HG03575 (cell line): ENCODE data around the gene ZNF407.

Experiments
- ATAC-seq: cut with Tn5 transposase; IDR thresholded peaks from one replicate; pipeline ENCODE4 v1.9.1; 2021; ENCODE audit not compliant: unreplicated experiment, insufficient number of reproducible peaks, low FRiP score; ENCODE audit errors: extremely low read depth

ZNF407 gene

GRCh38 chr18:74748809-74749208 lies 151.1 kb downstream of the ZNF407 start:
- ATAC-seq, result no peak

GRCh38 chr18:74758995-74759394 lies 161.3 kb downstream of the ZNF407 start:
- ATAC-seq, result no peak

DNA sequence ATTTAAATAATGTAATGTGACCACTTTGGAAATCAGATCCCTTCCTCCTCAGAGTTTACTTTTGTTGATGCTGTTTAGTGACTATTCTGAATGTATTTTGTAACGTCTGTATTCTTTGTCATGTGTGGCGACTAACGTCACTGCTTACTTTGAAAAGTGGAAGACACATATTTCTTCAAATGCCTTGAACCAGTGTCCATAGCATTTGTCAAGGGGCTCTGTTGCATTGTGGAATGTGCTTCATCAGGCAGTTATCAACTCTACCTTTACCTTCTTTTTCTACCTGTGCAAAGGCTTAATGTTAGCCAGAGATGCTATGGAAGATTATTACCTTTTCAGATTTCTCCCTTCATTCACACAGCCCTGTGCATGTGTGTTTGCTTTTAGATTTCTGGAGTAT lies 162.4 kb downstream of the ZNF407 start:
- ATAC-seq, result no peak

DNA sequence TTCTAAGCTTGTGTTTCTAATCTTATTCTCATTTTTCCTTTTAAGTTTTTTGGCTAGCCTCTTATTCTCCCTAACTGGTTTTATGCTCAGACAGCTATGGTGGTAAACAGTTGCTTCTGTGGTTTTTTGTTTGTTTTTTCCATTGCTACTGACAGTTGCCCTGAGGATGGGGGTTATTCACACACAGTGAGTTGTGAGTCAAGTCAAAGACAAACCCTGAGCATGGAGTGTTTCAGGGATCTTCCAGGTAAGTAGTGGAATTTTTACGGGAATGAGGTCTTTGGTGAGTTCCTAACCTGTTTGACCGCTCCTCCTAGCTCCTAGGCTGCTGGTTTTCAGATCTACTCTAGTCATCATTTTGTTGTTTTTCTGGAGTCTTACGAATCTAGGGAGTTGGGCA lies 162.8 kb downstream of the ZNF407 start:
- no peak for ATAC-seq

DNA sequence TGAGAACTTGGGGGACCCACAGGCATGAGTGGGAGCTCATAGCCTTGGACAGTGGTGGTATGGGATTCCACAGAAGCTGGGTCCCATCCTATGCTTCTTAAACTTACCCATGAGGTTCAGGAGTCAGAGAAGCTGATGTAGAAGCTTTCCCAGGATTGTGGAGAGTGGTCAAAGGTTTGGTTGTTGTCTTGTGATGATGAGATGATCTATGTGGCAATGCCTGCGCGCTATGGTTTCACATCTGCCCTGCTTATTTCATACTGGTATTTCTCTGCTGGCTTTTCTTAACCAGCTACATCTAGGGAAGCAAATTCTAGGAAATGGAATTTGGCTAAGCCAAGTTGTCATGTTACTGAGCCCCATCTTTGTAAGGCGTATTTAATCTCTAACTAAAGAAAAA lies 168.6 kb downstream of the ZNF407 start:
- ATAC-seq, result no peak

- no peak for ATAC-seq
These were observed 170.4 kb downstream of the ZNF407 start for GRCh38 chr18:74768096-74768495.

- ATAC-seq, result peak; percentile 57
These were observed 175.5 kb downstream of the ZNF407 start for GRCh38 chr18:74773171-74773624.

DNA sequence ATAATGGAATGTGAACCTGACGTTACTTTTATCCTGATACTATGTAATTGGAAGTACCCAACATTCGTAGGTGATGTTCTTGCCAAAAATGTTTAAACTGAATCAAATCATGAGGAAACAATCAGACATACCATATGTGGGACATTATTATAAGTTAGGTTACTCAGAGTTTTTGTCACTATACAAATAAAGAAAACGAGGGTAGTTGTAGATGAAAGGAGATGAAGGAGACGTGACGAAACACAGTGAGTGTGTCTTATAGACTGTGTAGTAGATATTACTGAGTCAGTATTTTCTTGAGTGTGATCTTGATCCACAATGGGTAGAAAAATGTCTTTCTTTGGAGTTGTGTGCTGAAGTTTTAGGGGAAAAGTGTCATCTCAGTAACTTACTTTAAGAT lies 176.8 kb downstream of the ZNF407 start:
- ATAC-seq, result no peak

DNA sequence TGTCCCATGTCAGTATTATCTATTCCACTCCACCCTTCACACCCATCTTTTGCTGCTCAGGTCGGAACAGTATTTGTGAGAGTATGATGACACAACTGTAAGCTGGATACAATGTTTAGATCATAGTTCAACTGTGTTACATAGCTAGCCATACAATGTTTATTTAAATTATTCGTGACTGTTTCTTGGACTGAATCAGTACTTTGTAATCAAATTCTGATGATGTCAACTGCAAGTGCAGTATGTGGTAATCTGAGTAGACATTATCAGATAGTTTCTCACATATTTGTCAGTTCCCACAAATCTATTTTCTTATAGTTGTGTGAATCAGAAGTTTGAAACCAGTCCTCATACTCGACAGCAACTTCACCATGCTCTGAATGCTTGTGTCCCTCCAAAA lies 177.6 kb downstream of the ZNF407 start:
- ATAC-seq, result no peak

- ATAC-seq, result no peak
These were observed 180.6 kb downstream of the ZNF407 start for GRCh38 chr18:74778191-74778847.

DNA sequence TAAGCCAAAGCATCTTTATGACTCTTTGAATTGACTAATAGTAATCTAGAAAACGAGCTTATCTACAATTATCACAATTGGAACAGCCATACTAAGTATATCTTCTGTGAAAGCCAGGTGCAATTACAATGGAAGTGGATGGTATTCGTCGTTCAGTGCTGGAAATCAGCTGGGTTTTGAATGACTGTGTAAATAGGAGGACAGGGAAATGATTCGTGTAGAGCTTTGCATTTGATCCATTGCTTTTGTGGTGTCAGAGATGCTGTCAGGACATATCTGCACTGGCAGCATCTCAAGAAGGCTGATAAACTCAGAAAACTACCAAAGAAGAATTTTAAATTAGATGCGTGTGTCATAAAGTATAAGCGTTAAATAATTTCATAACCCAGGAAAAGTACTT lies 187.1 kb downstream of the ZNF407 start:
- no peak for ATAC-seq

GRCh38 chr18:74785632-74786031 lies 188.0 kb downstream of the ZNF407 start:
- ATAC-seq, result no peak

- no peak for ATAC-seq
These were observed 191.0 kb downstream of the ZNF407 start for GRCh38 chr18:74788657-74789056.

DNA sequence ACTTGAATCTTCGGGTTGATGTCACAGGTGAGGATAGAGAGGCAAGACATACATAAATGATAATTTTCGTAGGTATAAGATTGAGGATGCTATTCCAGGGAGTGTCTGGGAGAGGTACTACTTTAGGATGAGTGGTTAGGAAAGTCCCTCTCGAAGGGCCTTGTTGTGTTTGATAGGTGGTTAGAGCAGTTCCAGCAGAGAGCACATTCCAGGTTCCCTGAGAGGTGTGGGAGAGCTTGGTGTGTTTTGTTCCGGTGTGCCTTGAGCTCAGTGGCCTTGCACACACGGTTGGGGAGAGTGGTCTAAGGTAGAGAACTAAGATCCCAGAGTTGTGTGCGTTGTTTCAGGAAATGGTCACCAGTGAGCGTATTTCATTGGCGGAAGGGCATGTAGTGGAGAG lies 191.4 kb downstream of the ZNF407 start:
- no peak for ATAC-seq

DNA sequence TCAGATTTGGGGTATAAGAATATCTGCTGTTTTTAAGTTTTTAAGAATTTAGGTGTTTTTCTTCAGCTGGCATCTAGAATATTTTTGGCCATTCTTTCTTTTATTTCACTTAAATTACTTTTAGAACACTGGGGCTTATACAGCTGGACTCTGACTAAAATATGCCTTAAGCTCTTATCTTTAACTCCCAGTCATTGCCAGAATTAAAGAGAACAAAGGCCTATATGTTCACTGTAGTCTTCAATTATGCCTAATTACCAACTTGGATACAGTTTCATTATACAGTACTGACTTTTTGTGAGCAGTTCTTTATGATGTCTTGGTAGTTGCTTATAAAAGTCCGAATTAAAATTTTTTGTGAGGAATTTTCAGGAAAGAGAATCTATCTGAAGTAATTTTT lies 192.8 kb downstream of the ZNF407 start:
- ATAC-seq, result no peak

- no peak for ATAC-seq
These were observed 194.0 kb downstream of the ZNF407 start for GRCh38 chr18:74791501-74792194.

DNA sequence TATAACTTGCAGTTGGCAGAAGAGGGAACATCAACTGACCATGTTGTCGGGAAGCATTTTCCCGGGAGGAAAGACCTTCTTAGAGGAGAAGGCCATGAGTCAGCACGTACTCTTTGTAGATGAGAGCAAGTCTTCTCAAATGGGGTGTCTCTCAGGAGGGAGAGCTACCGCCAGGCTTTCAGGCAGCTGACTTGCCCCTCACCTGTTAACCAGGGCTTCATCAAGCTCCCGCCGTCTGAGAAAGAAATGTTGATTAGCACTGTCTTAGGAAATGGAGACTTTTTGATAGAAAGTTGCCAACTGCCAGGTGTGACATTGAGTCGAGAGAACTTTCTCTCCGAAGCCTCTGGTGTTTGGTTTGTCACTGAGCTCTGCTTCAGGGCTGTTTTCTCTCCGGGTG lies 196.1 kb downstream of the ZNF407 start:
- ATAC-seq, result no peak

DNA sequence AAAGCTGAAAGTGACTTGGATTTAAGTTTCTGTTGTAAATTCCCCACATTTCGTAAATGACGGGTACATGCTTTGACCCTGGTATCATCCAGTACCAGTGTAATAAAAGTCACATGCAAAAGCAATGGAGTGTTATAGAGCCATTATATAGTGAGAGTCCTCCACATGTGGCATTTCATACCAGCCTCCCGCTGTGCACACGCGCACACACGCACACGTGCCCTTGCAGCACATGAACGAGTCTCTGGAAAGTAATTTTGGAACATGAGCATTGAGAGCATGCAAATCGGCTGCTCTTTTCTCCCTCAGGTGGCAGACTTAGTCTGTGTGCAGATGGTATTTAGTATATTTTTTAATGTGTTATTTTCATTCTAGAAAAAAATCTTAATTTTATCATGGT lies 198.1 kb downstream of the ZNF407 start:
- no peak for ATAC-seq

DNA sequence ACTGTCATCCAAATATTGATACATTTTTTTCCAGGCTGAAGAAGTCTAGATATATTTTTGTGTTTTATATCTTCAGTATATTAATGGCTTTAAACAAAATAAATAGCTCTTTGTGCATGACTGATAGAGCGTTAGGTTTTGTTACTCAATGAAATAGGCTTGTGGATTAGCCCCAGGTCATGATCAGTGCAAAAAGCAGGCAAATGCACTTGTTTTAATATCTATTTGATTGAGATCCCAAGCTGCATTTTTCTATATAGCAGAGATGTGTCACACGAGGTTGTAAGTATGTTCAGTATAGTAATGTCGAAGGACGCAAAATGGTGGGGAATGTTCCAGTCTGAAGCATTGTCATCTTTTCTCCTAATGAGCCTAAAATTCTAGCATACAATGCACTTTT lies 198.5 kb downstream of the ZNF407 start:
- no peak for ATAC-seq

DNA sequence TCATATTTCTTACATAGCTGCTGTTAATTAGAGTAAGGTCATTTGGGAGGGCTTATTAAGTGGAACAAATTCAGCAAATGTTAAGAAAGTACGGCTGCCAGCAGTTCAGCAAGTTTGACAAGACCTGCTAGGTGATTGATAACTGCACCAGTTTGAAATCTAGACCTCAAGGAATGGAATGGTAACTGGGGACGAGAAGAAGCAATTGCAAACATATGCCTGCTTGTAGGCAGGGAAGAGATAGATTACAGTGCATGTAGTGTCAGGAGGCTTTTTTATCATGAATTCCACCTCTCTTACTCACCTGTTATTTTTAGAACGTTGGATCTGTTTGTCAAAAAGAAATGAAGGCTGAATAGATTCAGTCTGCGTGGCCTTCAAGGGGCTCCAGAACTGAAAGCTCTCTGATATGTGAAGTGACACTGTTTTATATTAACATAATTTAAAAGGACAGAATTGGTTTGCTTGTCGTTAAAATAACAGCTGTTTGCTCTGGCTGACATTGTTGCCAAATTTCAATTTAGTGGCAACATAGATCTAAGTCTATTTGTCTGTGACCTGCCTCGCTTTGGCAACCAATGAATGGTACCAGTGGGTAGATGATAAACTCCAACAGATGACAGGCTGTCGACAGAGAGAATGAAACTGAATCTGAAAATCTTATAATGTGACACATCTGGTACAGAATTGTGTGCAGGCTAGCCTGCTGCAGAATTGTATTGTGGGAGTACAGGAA lies 199.3 kb downstream of the ZNF407 start:
- ATAC-seq, result peak; percentile 99
